Jurkat, Clone E6-1 (cell line): ENCODE results near the gene MAP3K8.
"Not testable (repeated sequence)": the region's sequence is repeated elsewhere in the genome, so short reads cannot be mapped to it uniquely, and the experiment has no call there.

Experiments used
- DNase-seq: peaks from one replicate; pipeline ENCODE4 v3.0.0-alpha.2; 2011; ENCODE audit warnings: low read depth, low spot score
- H3K4me3 ChIP-seq: 2 replicates; pipeline ENCODE4 v1.5.1; 2011; ENCODE audit warnings: mild to moderate bottlenecking, low read length, control low read depth, moderate library complexity

MAP3K8 gene

DNA sequence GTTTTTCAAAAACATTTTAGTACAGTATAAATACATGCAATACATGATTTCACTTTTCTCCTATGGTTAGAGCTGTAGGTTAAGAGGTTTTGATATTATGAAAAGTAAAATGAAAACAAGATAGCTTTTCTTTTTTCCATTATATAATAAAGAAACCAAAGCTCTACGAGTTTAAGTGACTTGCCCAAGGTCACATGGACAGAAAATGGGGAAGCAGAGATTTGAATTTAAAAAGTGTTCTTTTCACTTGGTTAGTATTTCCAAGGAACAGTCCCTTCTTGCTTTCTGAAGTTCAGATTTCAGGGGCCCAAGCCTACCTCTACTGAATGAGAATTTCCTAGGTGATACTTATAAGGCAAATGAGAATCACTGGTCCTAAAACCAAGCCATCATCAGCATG is 13.2 kb upstream of the MAP3K8 start:
- H3K4me3 ChIP-seq = no peak overlapping the region
- DNase-seq = no peak

DNA sequence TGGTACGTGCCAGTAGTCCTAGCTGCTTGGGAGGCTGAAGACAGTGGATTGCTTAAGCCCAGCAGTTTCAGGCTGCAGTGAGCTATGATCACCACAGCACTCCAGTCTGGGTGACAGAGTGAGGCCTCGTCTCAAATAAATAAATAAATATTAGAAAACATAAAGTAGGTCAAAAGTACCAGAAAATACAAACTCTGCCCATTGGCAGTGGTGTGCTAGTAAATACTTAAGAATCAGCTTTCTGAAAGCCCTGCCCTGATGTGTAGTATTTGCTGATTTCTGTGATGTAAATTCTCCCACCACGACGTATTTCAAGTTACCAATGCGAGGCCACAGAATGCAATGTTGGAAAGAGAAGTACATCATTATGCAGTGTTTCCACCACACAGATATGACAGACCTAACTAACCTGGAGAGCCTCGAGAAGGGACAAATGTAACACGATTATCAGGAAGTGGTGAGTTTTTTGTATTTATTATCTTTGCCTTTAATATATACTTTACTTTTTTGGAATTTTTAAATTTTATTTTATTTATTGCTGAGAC is 11.8 kb upstream of the MAP3K8 start:
- no peak for DNase-seq
- H3K4me3 ChIP-seq = no peak overlapping the region

DNA sequence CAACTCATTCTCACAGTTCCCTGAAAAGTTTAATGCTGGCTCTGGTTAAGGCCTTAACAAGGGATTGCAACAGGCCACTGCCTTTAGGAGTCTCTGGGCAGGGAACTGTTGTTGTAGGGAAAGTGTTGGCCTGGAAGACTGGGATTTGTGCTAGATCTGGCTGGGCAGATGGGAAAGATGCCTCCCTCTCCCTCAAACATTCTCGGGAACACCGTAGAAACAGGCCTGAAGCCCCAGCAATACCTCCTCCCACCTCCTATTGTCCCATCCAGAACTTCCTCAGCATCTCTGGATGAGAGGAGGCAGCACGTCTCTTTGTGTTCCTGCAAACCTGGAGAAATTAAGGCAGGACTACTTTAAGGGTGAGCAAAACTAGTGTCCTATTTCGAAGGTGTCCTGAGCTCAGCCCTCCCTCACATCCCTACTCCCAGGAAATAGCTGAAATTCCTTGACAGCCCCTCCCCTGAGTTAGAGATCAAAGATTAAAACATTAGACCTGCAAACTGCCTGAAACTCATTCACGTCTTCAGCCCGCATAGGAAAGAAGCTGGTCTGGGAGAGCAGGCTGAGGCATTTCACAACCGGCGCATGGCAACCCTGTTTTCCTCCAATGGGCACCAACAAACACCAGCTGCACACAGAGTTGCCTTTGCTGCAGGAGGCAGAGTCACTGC is 10.9 kb upstream of the MAP3K8 start:
- H3K4me3 ChIP-seq = no peak overlapping the region
- DNase-seq = no peak

DNA sequence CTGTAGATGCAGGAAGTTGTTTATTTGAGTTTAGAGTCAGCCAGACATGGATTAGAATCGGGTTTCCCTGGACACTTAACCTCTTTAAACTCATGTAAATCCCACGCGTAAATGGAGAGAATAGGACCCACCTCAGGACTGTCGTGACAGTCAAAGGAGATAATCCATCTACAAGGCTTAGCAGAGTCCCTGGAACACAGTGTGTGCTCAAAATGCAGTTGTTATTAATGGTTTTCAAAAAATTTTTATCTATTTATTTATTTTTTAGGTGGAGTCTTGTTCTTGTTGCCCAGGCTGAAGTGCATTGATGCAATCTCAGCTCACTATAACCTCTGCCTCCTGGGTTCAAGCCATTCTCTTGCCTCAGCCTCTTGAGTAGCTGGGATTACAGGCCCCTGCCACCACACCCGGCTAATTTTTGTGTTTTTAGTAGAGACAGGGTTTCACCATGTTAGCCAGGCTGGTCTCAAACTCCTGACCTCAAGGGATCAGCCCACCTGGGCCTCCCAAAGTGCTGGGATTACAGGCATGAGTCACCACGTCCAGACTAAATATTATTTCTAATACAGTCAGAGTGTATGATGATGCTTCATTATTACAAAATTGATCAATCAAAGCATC is 10.2 kb upstream of the MAP3K8 start:
- H3K4me3 ChIP-seq, DNase-seq: not testable (repeated sequence)

DNA sequence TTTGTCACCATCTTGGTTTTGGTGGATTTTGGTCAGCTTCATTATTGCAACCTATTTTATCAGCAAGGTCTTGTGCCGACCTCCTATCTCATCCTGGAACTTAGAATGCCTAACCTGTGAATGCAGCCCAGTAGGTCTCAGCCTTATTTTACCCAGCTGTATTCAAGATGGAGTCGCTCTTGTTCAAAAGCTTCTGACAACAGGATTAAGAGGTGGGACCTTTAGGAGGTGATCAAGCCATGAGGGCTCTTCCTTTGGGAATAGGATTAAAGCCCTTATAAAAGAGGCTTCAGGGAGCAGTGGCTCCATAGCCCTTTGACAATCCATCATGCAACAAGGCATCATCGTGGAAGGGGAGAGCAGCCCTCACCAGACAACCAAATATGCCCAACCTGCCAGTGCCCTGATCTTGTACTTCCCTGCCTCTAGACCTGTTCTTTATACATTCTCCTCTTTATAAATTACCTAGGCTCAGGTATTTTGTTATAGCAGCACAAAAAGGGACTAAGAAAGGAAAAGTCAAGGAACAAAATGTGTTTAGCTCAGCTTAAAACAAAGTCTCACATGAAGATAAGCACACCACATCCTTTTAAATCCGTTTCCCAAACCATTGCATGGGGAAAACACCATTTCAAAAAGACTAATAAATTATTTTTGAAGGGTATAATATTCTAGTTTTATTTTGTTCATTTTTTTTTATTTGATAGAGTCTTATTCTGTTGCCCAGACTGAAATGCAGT is 8.5 kb upstream of the MAP3K8 start:
- no peak for DNase-seq
- H3K4me3 ChIP-seq = no peak overlapping the region

DNA sequence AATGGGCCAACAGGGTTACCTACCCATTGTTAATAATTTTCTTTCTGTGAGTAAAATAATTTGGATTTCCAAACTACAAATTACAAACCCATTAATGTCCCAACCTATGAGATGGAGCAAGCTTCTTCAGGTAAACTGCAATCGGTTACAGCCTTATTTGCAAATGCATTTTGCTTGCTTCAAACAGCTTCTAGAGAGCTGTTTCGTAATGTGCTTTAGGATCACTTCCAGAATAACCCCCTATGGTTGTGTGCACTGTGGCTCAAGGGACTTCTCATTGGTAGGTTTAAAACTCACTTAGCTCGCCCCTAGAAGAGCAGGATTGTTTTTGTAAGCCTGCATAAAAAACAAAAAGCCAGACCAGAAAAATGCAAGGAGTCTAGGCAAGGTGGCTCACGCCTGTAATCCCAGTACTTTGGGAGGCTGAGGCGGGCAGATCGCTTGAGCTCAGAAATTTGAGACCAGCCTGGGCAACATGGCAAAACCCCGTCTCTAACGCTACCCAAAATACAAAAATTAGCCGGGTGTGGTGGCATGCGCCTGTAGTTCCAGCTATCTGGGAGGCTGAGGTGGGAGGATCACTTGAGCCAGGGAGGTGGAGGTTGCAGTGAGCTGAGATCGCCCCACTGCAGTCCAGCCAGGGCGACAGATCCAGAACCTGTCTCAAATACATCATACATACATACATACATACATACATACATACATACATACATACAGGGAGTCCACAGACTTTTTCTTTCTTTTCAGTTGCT is 3.3 kb upstream of the MAP3K8 start:
- no peak overlapping the region for H3K4me3 ChIP-seq
- no peak for DNase-seq

DNA sequence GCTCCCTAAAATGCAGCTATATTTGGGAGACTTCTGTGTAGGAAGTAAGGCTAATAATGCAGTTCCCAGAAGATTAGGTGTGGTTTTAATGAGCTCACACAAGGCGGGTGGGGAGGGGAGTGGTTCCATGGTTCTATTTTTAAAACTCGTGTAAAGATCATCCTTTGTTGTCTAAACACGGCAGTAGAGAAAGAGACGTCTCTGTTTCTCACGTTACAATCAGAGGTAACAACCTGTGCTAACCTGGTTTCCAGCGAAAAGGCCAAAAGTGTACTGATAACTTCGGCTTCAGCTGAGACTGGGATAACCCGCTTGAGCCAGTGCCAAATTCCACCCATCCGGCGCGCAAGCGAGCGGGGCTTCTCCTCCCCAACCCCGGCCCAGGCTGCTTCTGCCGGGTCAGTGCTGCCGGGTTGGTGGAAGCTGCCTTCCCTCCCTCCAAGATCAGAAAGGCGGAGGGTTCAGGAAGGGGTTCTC is 2.5 kb upstream of the MAP3K8 start:
- DNase-seq = no peak
- no peak overlapping the region for H3K4me3 ChIP-seq

DNA sequence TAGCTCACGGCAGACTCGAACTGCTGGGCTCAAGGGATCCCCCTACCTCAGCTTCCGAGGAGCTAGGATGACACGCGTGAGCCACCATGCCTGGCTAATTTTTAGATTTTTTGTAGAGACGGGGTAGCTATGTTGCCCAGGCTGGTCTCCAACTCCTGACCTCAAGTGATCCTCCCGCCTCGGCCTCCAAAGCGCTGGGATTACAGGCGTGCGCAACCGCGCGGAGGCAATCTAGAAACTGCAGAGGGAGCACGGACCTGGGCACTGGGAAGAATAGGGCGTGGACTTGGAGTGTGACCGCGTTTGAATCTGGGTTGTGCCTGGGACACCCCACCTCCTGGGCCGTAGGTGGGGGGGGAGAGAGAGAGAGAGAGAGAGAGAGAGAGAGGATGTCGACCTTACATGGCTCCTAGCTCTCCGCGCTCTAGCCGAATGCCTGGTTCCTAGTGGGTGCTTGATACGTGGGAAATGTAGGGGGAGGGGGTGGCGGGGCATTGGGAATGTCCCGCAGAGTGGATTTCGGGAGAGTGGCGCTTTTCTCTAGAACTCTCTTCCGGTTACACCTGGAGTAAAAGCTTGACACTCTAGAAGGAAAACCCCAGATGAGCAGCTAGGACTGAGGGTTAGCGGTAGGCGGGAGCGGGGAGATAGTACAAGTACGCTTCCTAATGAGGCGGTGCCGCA is 1.2 kb upstream of the MAP3K8 start:
- DNase-seq = no peak
- peak overlapping the region; percentile 61 for H3K4me3 ChIP-seq

DNA sequence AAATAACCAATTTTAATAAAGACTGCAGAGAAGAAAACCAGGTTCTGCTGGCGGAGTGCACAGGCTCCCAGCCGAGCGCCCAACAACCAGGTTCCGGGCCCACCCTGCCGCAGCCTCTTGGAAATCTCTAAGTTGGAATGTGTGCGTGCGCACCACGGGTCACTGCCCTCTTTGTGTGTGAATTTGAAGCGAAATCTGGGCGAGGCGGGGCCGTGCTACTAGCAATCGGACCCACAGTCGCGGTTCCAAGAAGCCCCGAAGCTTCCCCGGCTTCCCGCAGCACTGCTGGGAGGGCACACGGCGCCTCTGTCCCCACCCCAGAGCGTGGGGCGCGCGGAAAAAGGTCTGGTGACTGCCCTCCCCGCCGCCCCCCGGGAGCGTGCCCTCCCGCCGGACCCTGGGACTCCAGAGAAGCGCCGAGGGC is 666 bp upstream of the MAP3K8 start:
- no peak for DNase-seq

DNA sequence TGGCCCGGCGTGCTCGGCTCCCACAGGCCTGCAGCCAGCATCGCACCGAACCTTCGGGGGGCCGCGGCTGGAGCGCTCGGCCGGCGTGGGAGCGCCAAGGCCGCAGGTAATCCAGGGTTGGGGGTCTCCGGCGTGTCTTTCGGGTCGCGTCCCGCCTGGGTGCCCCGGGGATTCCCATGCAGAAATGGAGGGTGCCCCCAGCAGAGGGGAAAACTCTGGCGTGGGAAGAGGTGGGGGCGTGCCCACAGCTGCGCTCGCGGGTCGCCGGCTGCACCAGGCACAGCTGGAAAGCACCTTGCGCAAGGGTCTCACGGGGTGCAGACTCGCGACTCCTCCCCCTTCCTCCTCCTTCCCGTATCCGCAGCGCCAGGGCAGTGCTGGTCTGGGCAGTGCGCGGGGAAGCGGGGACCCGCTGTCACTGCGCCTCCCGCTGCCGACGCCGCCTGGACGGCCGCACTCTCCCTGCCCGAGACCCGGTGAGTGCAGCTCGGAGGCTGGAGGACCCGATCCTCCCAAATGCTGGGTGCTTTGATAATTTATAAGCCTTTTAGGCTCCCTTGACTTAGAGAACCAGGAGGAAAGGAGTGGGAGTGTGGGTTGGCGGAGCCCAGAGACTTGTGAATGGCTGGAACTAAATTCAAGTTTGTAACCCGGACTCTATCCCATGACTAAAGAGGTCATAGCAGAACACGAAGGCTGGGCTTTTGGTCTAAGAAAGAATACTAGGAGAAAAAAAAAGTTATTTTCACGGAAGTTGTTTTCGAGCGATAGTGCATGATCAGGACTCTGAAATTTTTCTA is 489 bp downstream of the MAP3K8 start:
- H3K4me3 ChIP-seq = peak overlapping the region; percentile 61
- DNase-seq = no peak

More for the DNA sequence above, 666 bp upstream of the MAP3K8 start:
- peak overlapping the region; percentile 61 for H3K4me3 ChIP-seq

DNA sequence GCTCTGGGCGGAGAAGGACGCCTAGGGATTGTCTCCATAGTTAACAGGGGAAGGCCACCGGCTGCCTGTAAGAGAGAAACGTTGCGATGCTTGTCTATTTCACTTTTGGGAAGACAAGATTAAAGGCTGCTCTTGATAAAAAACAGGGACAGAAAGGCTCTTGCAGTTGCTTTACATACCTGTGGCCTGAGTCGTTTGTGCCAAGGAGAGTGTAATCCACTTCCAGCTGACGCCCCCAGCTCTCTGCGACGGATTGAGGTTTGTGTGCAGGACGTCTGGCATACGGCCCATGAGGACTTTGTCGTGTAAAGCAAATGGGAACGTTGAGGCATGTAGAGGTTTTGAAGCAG is 1.1 kb downstream of the MAP3K8 start:
- no peak for DNase-seq
- no peak overlapping the region for H3K4me3 ChIP-seq

DNA sequence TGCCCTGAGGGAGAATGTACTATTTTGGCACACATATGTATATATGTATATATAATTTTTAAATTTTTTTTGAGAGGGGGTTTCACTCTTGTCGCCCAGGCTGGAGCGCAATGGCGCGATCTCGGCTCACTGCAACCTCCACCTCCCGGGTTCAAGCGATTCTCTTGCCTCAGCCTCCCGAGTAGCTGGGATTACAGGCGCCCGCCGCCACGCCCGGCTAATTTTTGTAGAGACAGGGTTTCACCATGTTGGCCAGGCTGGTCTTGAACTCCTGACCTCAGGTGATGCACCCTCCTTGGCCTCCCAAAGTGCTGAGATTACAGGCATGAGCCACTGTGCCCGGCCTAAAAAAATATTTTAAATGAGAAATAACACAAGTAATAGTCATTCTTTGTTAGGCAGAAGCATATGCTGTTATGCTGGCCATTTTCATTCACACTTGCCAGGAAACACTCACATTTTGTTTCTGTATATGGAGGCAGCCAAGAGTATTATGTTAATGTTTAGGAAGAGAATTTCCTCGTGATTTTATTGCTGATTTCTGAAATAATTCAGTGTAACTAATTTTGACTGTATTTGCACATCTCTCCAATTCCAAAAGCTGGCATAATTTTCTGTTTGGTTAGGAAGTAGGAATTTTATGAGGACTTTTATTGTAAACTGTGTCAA is 1.6 kb downstream of the MAP3K8 start:
- H3K4me3 ChIP-seq, DNase-seq: not testable (repeated sequence)

DNA sequence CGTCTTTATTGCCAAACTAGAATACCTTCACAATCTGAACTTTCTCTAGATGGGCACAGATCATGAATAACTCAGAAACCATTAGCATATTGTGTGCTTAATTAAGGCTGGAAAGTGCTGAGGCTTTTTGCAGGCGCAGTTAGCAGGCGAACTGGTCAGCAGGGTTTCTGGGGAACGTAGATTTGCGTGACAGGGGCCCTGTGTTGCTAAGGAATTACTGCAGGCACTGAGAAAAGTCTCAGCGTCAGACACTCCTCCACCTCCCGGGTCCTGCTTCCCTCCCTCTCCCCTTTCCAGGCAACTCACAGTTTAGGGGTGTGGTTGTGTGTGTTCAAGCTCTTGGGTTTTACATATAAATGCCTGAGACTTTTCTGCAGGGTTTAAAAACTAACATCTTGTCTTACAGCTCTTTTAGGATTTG is 2.2 kb downstream of the MAP3K8 start:
- DNase-seq = no peak
- H3K4me3 ChIP-seq = no peak overlapping the region

DNA sequence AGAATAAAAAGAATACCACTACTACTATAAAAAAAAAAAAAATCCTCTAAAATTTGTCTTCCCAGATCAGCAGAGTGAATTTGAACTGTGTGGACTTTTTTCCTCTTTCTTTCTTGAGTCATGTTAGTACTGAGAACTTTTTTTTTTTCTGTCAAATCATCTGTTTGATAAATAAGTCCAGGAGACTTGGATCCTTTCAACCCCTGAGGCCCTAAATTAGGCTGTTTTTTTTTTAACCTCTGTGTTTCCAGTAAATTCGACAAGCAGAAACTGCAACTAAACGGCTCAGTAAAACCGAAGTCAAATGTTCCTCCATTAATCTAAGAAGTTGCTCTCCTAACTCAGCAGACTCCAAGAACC is 2.7 kb downstream of the MAP3K8 start:
- peak overlapping the region; percentile 19; the same call in 1 of the 2 replicates for H3K4me3 ChIP-seq
- no peak for DNase-seq

DNA sequence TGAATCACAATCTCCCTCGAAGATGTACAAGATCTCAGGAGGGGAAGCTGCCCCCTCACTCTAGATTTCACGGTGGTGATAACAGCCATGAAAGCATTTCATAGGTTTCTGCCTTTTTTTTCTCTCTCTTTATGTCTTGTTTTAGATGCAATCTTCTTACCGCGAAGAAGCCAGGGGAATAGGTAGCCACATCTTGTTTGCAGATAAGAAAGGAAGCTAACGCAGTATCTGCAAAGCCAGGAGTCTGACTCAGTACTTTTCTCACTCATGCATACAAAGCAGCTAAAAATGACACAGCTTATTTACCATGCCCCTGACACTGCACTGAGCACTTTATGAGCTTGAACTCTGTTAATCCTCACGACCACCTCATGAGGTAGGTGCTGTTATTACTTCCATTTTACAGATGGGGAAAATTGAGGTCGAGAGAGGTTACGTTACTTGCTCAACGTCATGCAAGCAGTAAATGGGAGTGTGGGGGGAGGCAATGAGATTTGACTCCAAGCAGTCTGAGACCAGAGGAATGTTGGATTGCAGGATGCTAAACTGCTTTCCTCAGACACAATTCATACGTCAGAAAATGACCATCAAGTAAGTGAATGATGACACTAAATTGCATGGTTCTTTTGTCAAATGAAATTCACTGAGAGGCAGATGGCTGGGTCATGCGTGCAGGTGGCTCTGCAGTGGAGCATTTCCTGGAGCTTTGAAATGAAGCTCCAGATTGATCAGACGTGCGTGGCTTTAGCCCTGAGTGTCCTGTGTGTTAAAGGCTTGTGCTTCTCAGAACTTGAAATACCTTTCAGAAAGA is 3.3 kb downstream of the MAP3K8 start:
- peak overlapping the region; percentile 19; the same call in 1 of the 2 replicates for H3K4me3 ChIP-seq
- peak; percentile 96 for DNase-seq

DNA sequence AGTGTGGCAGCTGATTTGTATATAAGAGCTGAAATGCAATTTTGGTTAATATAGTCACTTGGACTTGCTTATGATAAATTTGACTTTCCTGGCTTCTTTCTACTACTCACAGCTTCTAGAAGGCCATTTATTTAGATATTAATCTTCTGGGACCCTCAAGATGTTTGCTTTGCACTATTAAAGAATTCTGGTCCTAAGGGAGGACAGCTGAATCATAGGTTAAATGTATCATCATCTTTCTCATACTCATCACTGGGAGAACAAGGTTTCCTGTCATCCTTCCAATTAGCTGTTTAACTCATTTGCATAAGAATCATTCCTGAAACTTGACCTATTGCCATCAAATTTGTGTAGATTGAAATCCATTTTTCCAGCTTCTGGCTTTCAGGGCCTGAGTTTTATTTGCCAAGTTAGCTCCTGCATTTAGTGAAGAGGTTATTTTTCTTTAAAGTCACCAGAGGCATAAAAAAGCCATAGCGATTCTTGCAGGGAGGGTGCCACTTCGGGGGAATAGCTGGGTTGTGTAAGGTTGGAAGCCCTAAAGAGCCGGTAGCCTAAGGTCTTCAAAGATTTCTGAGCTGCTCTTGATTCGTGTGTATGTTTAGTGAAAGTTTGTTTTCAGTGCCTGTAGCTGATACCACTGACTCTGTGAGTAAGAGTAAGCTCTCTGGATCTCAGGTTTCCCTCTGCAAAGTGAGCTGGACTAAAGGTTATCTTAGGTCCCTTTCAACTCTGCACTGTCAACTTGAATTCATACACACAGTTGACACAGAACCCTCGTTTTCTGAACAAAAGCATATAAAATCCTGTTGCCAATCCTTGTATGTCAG is 4.3 kb downstream of the MAP3K8 start:
- H3K4me3 ChIP-seq = no peak overlapping the region

More for the DNA sequence above, 4.3 kb downstream of the MAP3K8 start:
- DNase-seq = no peak
